ENCODE data around the gene SLC22A23. TPM values are rescaled to one million over a fixed set of nuclear protein-coding genes. Genes with fewer than 3 reads are reported as not detected.
A peak's percentile ranks its signal among the peaks of the same experiment; 100 is the strongest.

Gene SLC22A23
- polyA plus RNA-seq, 12 donors = 2.3 to 26.1 (median 4.1) TPM; not detected in 1

- DNase-seq = no peak
These were observed 119.1 kb downstream of the SLC22A23 start for GRCh38 chr6:3337521-3338350.

GRCh38 chr6:3336859-3337515 lies 119.9 kb downstream of the SLC22A23 start:
- DNase-seq = no peak

- no peak for DNase-seq
These were observed 120.6 kb downstream of the SLC22A23 start for GRCh38 chr6:3336066-3336786.

DNA sequence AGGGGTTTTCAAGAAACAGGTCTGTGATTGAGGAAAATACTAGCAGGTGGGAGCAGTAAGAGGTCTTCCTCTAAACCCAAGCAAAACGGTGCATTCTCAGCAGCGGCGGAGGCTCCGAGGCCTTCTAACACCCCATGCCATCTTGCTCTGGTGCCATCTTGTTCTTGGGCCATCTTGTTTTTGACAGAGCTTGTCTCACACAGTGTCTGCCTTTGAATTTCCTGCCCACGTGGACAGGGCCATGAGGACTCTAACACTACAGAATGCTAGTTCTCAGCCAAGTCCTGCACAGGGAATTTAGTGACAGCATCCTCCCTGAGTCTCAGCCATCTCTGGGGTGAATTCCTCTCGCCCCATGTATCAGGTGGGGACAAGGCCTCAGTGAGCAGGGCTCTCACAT lies 121.7 kb downstream of the SLC22A23 start:
- DNase-seq = no peak

DNA sequence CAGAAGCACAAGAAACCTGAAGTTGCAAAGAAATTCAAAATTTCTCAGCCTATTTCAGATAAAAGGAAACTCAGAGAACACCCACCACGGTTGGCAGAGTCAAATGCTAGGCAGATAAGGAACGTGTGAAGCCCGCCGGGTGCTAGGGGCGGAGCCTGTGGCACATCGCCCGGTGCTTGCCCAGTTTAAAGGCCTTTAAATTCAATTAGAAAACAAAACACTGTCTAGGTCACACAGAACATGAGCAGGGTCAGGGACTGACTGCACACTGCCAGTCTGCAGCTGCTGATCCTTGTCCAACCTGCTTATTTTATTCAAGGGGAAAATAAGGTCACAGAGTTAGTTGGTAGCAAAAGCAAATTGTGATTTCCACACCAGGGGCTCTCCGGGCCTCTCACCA lies 122.3 kb downstream of the SLC22A23 start:
- DNase-seq = no peak

- no peak for DNase-seq
These were observed 123.6 kb downstream of the SLC22A23 start for GRCh38 chr6:3333263-3333662.

GRCh38 chr6:3331971-3332370 lies 124.9 kb downstream of the SLC22A23 start:
- no peak for DNase-seq

- no peak for DNase-seq
These were observed 125.4 kb downstream of the SLC22A23 start for GRCh38 chr6:3331494-3331893.

GRCh38 chr6:3330199-3330598 lies 126.7 kb downstream of the SLC22A23 start:
- DNase-seq = no peak

DNA sequence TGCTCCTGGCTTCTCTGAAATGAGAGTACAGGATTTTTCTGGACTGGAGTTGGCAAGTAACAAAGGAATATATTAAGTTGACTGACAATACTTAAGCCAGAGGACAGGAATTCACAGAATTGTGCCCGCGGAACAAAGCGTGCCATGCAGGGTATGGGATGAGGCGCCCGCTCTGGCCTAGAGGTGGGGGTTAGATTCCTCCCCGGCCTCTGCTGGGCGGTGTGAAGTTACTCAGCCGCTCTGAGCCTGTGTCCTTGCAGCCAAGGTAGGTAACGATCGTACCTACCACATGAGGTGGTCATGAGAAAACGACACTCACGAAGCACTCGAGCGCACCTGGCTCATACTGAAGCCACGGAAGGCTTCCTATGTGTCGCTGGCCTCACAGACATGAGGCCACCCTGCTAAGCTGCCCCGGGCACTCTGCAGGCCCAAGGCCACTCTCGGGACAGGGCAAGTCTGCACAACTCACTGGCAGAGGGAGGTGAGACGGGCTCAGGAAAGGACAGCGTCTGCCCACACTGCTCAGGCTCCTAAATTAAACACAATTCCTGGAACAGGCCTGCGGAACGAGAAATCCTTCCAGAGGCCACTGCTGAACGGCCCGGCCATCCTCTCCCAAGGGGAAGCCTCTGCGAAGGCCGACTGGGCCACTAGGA lies 127.3 kb downstream of the SLC22A23 start:
- no peak for DNase-seq

DNA sequence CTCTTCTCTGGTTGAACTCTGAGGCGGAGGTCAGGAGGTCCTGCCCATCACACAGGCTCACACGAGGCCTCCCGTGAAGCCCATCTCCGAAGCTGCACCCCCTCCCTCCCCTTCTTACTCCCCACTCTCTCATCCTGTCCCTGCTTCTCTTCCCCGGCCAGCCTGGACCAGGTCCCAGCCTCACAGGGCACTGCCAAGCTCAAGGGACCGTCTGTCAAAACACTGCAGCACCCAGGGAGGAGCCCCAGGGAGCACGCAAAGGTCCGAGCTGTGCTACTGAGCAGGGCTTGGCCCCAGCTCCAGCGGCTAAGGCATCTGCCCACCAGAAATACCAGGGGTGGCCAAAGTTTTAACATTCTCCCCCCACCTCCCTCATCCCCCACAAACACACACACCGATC lies 128.1 kb downstream of the SLC22A23 start:
- no peak for DNase-seq

DNA sequence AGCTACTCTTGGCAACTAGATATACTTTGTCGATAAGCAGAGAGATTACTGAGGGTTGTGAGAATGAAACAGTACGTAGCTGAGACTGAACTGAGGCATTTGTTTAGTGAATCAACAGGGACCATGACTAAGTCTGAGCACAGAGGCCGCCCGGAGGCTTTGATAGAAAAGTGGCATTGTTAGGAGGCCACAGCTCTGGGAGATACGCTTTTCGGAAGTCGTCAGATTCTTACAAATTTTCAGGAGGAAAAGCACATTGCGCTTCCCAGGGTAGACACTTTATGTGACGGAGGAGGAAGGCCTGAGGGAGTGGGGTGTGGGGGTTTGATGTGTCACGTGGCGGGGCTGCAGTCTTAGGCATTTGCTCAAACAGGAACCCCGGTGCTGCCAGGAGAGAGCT lies 128.7 kb downstream of the SLC22A23 start:
- DNase-seq = no peak

GRCh38 chr6:3327403-3327802 lies 129.4 kb downstream of the SLC22A23 start:
- no peak for DNase-seq

GRCh38 chr6:3326981-3327380 lies 129.9 kb downstream of the SLC22A23 start:
- DNase-seq = no peak

DNA sequence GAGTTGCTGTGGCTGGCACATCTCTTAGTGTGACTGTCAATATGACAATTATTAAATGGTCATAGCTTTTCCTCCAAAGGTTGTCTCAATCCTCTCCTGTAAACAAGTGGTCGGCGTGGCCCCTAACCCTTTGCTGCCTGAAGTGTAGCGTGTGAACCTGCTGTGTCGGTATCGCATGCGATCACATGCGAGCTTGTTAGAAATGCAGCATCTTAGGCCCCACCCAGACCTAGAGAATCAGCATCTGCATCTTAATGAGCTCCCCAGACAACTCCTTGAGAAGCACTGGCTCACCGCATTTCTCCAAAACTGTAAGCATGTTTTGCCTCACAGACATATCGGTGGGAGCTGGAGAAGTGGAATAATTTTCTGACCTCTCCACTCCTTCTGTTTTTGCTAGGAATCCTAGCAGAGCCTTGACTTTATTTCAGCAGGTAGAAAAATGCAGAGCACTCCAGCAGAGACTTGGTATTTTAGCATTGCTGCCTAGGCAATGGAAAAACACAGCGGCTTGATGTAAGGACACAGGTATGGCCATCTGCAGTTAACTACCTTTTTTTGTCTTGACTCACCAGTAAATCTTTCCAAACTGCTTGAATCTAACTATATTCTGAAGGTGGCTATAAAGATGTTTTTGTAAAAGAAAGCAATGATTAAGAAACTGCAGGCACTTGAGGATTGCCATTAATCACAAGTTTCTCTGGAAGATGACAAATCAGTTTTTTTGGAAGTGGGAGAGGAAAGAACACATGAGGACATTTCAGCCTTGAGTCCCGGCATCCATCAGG lies 130.5 kb downstream of the SLC22A23 start:
- no peak for DNase-seq

DNA sequence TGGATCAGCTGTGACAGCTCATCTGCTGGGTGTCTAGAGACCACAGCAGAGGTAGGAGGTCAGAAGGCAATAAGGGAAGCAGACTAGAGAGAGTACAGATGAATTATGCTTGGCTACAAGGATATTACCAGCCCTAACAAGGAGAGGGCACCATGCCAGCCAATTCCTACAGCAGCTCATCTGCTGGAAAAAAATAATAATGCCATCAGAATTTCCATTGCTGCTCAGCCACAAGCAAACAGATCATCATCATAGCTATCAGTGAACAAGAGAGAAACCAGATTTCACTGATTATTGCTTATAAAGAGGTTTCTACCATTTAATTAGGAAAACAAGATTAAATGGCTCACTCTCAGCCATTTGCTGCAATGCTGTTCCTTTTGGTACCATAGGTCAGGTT lies 131.6 kb downstream of the SLC22A23 start:
- DNase-seq = peak; percentile 51

- no peak for DNase-seq
These were observed 132.4 kb downstream of the SLC22A23 start for GRCh38 chr6:3324262-3324942.

DNA sequence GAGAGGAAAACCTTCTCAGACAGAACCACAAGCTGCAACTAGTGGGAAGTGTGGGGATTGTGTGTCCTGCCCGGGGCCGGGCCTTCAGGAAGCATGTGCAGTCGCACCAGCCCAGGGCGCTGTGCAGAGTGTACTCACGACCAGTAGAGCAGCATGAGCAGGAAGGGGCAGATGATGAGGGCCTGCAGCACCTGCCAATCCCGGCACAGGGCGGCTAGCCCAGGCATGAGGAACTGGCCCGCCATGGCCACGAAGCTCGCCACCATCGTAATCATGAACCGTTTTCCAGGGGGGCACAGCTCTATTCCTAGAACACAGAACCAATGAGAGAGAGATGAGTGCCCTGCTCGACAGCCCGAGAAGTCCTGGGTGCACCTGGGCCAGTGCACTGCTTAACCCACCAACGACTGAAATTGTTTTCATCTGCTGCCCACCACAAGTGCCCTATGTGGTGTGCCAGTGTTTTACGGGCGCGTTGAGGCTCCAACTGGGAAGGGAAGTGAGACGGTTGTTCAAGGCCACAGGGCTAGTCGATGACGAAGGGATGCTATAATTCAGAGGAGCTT lies 133.1 kb downstream of the SLC22A23 start:
- no peak for DNase-seq

DNA sequence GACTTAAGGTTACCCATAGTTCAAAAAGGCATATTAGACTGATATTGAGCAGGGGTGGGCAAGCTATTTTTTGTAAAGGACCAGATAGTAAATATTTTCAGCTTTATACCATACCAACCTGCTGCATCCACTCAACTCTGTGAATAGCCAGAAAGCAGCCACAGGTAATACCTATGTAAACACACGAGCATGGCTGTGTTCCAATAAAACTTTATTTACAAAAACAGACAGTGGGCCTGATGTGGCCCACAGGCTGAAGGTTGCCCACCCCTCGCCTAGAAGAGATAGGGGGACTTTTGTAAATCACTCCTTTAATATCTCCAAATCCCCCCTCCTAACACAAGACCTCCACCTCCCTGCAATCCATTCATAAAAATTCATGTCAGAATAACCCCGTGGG lies 133.7 kb downstream of the SLC22A23 start:
- no peak for DNase-seq

DNA sequence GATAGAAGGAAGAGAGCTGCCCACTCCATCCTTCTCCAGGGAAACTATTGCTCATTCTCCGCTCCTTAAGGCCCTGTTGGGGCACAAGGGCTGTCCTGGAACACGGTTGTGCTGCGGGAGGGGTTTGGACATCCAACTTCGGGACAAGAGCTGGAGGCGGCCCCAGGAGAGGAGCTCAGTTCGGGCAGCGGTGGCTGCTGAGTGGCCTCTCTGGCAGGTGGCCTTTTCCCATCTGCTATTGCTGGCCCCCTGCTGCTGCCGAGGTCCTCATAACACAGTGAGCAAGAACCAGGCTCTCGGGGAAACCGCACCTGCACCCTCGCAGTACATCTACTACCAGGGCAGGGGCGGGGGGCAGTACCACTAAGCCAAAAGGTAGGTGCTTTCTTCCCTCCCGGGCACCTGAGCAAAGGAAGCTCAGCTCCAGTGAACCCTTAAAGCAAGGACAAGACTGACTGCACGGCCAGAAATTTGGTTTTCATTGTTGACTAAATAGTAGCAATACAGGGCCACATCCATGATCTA lies 134.4 kb downstream of the SLC22A23 start:
- DNase-seq = no peak

All from muscle of arm (tissue), 12 donors.